ENCODE results near the gene PTPRT.

The PTPRT gene

GRCh38 chr20:43119720-43120119 lies 70.0 kb downstream of the PTPRT start:
- DNase-seq (ENCODE audit: low read depth): no peak

GRCh38 chr20:43102394-43102793 lies 87.3 kb downstream of the PTPRT start:
- no peak for DNase-seq (ENCODE audit: low read depth)

DNA sequence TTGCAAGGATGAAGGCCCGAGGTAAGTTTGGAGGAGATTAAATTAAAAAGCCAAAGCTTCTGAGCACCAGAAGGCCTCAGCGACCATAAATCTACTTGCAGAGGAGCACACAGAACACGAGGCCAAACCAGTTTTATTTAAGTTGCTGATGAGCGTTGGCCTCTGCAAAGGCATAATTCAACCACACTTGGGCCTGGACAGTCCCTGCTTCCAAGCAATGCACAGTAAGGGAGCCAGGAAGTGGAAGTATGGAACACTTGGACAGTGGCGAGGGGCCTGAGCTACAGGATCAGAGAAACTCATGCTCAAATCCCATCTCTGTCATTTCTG lies 92.8 kb downstream of the PTPRT start:
- no peak for DNase-seq (ENCODE audit: low read depth)

DNA sequence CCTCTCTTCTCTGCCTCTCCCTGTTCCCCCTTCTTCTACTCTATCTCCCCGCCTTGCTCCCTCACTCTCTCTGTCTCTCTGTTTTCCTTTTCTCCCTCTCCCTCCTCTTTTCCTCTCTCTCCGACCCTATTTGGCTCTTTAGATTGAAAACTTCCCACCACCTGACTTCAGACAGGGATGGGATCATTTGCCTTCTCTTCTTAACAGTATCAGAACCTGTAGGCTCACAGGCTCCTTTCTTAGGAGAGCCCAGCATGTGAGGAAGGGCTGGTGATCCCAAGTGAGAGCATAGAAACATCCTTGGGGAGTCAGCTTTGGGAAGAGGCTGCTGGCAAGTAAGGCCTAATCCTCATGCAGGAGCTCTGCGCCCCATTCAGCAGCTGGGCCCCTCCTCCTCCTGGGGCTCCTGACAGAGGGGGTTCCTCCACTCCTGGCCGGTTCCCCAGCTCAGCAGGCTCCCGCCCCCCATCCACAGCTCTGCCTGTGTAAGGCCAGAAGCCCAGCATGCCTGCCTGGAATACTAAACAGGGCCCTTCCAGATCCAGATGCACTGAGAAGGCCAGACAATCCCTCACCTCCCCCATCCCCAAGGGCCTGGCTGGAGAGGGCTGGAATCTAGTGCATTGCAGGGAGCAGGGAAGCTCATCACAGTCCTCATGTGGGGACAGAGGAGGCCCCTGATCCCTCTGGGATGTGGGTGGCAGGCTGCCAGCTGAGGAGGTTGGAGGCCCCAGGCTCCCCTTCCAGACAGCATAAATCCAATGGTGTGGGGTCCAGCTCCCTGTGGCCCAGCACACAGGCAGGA lies 93.4 kb downstream of the PTPRT start:
- DNase-seq (ENCODE audit: low read depth): no peak

DNA sequence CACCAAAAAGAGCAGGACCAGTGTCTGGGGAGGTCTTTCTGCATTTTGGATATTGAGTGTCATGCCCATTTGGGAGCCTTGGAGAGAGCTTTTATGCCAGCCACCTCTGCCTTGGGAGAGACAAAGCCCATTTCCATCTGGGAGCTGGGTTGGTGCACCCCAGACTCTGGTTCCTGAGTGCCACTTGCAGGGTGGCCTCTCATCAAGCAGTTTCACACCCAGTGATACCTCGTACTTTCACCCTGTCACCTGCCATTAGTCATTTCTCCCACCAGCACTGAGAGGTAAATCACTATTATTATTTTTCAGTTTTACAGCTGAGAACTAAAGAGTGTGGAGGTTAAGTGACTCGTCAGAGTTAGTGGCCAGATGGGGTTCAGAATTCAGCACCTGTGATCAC lies 94.7 kb downstream of the PTPRT start:
- DNase-seq (ENCODE audit: low read depth): no peak

DNA sequence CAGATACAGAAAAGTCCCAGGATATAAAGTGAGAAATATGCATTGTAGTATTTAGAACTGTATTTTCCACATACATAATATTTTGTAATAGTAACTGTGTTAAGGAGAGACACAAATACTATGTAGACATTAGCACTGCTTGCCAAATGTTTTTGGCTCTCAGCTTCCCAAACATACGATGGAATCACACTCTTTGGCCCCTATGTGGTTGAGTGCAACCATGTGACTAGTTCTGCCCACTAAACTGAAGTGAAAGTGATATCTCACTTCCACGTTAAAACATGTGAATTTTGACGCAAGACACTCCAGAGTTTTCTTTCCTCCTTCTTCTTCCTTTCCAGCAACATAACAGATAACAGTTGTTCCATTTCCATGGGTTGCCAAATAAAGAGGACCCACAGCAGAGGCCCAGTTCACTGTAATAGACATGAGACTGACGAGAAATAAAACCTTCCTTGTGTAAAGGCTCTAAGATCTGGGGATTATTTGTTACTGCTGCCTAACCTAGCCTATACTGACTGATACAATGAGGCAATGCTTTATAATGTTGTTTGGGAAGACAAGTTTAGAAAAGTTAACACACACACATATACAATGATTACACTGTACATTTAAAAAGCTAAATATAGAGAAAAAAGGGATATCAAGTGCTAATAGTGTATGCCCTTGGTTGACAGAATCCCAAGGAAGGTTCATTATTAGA lies 97.2 kb downstream of the PTPRT start:
- no peak for DNase-seq (ENCODE audit: low read depth)

- DNase-seq (ENCODE audit: low read depth): no peak
Measured at GRCh38 chr20:43068482-43068881, 121.2 kb downstream of the PTPRT start.

DNA sequence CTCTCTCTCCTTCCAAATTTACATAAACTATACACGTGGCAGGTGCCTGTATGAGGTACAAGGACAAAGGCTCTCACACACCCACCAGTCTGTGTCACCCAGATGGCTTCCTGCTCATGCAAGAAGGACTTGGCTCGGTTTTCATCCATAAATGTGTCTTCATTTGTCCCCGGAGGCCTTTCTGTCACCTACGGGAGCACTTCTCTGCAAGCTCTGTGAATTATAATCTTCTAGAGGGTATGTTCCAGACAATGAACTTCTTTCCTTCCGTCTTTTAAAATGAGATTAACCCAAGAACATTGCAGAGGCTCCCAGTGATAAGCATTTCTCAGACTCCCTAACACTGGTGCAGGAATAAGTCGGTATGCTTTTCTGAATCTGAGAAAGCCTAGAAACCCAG lies 123.6 kb downstream of the PTPRT start:
- DNase-seq (ENCODE audit: low read depth): no peak

DNA sequence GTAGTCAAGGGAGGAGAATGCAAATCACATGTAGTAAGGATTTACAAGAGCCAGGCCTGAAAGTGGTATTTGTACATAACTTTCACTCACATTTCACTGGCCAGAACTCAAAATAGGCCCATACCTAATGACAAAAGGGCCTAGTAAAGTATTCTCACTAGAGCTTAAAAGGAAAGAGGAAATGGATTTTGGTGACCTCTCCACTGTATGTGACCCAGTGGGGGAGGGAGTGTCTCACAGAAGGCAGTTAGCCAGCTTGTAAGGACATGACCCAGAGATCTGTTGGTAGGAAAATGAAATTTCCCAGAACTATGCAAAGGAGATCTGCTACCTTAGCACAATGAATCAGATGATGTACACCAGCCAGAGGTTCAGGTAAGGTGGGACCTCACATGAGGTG lies 124.4 kb downstream of the PTPRT start:
- no peak for DNase-seq (ENCODE audit: low read depth)

DNA sequence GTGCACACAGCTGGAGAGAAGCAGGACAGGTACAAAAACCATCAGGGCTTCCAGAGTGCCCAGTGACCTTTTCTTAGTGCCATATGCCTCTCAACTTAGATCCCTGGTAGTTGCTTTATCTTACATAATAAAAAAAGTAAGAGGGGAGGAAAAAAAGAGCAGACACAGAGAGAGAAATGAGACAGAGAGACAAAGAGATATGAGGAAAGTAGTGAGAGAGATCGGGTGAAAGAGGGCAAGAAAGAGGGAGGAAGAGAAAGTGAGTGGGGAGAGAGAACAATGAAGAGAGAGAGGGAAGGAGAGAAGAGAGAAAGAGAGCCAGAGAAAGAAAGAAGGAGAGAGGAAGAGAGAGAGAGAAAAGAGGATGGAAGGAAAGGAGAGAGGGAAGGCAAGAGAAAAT lies 131.6 kb downstream of the PTPRT start:
- DNase-seq (ENCODE audit: low read depth): no peak

GRCh38 chr20:43057317-43057716 lies 132.4 kb downstream of the PTPRT start:
- DNase-seq (ENCODE audit: low read depth): no peak

DNA sequence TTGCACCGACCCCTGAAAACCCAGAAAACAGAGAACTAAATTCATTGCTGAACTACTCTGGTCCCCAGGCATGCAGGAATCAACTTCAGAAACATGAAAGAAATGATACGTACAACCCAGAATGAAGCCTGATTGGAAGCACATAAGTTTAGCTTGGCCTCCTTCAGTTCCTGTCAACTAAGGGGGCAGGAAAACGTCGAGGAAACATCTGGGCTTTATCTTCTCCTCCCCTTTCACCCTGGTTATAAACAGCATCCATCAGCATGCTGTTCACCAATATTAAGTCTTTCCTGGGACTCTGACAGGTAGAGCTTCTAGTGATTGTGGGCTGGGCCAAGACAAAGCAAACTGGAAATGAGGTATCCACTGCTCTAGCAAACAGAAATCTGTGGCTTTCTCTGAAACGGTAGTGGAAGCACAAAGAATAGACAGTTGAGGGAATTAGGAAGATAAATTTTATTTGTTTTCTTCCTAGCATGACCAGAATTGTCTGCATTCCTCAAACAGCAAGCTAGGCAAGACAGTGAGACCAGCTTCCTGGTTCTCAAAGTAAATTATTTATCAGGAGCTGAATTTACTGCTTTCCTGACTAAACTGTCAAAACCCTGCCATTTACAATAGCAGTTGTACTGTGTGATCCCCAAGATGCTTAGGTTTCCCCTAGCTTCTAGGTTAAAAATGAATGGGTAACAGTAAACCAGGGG lies 134.4 kb downstream of the PTPRT start:
- DNase-seq (ENCODE audit: low read depth): no peak

GRCh38 chr20:43052532-43052931 lies 137.2 kb downstream of the PTPRT start:
- DNase-seq (ENCODE audit: low read depth): no peak

DNA sequence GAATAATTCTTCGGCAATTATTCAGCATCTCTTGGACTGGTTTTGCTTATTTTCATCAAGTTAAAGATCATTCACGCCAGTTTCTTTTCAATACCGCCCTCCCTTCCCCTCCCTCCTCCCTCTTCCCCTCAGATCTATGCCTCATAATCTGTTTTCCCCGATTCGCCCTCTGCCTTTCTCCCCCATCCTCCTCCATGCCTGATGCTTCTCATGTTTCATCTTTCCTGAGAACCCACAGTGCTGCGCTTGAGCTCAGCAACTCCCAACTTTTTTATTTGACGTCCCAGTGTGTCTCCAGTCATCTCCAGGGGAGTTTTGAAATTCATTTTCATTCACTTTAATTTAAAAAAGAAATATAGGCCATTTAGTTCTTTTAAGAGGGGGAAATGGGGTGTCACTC lies 142.7 kb downstream of the PTPRT start:
- no peak for DNase-seq (ENCODE audit: low read depth)

DNA sequence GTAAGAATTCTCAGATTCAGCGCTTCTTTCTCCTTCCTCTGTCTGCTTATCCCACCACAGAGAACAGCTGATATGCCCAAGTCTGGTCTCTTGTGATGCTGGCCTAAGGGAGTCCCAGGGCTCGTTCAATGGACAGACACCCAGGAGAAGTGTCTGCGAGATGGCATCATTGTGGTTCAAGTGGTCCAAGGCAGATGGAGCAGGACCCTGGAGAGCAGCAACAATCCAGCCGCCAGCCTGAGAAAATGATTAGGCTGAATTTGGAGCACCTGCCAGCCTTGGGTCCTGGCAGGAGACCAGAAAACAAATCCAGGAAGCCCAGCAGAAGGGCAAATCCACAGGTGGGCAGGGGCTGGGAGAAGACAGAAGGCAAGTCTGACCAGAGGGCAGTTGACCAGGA lies 145.8 kb downstream of the PTPRT start:
- no peak for DNase-seq (ENCODE audit: low read depth)

DNA sequence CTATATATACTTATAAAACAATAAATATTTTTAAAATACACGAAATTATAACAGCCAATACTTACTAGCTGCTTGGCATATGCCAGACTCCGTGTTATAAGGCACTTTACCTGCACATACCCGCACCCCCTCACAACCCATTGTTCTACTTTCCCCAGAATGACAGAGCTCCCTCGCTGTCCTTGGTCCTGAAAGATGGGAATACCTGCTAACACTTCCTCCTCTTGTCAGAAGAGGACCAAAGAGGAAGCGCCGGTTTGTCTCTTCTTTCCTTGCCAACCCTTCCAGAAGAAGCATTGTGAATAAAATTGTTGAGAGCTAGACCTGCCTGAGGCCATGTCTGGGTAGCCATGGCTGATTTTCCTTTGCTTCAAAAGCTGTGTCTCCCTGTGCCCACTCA lies 149.3 kb downstream of the PTPRT start:
- DNase-seq (ENCODE audit: low read depth): no peak

DNA sequence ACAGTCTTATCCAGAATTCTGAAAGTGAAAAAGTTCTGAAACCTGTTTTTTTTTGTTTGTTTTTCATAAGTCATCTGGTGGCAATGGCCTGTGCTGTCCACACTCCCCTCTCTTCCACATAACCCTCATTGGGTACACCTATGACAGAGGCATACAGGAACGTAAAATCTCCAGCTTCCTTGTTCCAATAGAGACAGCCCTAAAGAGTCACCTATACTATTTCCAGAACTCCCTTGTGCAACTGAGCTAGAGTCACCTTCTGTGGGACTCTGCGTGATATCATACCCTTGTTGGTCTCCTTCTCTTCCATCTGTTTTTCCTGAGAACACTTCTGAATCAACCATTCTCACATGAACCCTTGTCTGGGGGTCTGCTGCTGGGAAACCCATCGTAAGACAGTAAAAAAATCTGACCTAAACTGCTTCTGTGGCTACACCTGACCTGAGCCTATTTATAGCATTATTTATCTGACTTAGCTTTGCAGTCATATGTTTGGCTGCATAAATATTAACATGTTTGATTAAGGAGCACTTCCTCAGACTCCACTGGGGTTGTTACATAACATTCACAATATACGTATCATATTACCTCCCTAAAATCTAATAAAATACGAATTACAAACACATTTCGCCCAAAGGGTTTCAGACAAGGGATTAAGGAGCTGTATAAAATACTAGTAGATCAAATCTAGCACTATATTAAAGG lies 151.9 kb downstream of the PTPRT start:
- no peak for DNase-seq (ENCODE audit: low read depth)

- DNase-seq (ENCODE audit: low read depth): no peak
Measured at GRCh38 chr20:43034981-43035724, 154.6 kb downstream of the PTPRT start.

DNA sequence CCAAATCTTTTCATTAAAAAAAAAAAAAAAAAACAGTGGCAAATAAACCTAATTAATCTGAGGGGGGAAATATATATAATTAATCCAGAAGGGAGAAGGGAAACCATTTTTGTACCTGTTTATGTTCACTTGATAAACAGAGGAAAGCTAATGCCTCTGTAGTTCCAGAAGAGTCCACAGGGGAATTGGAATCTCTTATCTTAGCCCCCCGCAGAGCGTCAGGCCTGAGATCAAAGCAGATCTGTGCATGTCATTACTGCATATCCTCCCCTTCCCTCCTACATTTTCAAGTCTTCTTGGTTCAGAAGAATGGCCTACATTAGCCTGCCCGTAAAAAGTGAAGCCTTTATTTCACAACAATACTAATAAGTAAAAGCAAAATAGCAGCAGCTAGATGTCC lies 157.2 kb downstream of the PTPRT start:
- DNase-seq (ENCODE audit: low read depth): no peak

GRCh38 chr20:43029176-43029575 lies 160.5 kb downstream of the PTPRT start:
- no peak for DNase-seq (ENCODE audit: low read depth)

DNA sequence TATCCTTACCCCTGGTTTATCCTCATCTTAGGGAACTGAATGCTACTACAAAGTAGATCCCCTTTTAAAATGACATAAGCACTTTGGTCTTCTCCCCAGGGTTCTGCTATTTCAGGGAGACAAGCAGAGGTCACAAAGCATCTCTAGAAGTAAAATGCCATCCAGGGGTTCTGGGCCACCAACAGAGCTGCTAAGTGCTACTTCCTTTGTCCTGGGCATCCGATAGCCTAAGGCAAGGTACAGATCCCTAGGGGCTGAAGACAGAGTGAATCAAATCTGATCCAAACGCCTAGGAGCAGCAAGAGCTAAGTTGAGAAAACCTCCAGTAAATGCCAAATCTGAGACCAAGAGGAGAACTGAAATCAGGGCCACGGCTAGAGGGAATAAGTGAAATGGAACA lies 161.2 kb downstream of the PTPRT start:
- no peak for DNase-seq (ENCODE audit: low read depth)

GRCh38 chr20:43023836-43024235 lies 165.9 kb downstream of the PTPRT start:
- DNase-seq (ENCODE audit: low read depth): no peak

All from stimulated activated CD8-positive, alpha-beta memory T cell treated with anti-CD3 and anti-CD28 coated beads, Interleukin-15, amount 100 ng/mL, for 1 hour (primary cell).